HG02973 (cell line): ENCODE measurements around the gene TMEM215.
"Not testable (repeated sequence)": the region's sequence is repeated elsewhere in the genome, so short reads cannot be mapped to it uniquely, and the experiment has no call there.

ENCODE experiments used
- ATAC-seq: cut with Tn5 transposase; IDR thresholded peaks from one replicate; pipeline ENCODE4 v1.9.1; 2021; ENCODE audit warnings: moderate library complexity; ENCODE audit not compliant: unreplicated experiment

TMEM215 gene, protein sequence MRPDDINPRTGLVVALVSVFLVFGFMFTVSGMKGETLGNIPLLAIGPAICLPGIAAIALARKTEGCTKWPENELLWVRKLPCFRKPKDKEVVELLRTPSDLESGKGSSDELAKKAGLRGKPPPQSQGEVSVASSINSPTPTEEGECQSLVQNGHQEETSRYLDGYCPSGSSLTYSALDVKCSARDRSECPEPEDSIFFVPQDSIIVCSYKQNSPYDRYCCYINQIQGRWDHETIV

DNA sequence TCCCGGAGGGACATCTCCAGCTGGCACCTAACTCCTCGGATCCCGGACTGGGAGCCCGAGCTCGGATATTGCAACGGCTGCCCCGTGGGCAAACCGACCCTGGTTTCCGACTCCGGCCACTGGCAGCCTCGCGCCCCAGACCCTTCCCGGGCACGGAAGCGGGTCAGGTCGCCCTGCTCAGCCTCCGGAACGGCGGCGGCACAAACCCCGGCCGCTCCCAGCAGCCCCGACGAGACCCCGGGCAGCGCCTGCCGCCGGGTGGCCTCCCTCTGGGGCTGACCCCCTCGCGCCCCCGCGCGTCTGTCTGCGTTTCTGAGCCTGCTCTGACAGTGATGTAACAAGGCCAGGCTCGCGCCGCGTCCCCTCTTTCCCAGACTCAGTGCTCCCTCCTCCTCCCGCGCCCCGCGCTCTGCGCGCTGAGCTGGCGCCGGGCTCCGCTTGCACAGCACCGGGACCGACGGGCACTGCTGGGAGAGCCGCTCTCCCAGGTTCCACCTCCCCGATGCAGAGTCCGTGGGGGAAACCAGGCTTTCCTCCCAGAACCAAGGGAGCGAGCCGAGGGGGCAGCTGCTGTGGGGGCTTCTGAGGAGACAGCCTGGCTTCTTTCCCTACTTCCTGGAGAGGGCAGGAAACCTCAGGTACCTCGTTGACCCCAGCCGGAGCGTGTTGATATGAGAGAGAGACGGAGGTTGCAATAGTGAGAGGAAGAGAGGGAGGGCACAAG lies at the start of gene TMEM215:
Gene TMEM215, plus strand, starts transcription at position 373 of the 724 bp plus-strand sequence. CDS start 644 bp downstream, outside the sequence.
- ATAC-seq: no peak

DNA sequence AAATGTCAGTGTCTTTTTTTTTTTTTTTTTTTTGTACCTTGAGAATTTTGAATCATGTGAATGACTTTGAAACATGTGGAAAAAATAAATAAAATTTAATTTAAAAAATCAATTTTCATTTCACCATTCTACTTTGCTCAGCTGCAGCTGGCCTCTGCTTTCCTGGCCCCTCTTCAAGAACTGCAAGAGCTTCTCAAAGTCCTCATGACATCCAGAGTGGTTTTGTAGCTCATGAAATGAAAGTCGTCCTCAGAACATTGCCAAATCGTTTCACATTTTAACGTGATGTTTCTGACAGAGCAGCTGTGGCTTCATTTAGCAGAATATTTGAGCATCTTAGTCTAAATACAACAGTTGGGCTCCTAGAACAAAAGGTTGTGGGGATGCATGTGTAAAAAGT lies 47.9 kb upstream of the TMEM215 start:
- ATAC-seq: no peak

DNA sequence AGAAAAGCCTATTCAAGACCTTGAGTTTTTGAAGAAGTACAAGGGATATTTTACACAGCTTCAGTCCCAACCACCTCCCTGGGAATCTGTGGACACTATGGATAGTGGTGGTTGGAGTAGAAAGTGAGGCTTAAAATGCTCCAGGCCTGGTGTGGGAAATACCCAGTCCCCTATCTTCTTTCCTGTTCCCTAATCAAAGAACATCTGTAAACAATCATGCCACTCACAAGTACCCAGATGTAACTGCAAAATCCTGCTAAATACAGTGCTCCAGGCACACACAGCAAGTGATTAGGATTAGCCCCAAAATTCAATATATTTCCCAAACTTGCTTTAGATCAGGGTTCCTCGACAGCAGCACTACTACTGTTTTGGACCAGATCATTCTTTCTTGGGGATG lies 46.0 kb upstream of the TMEM215 start:
- ATAC-seq: no peak

DNA sequence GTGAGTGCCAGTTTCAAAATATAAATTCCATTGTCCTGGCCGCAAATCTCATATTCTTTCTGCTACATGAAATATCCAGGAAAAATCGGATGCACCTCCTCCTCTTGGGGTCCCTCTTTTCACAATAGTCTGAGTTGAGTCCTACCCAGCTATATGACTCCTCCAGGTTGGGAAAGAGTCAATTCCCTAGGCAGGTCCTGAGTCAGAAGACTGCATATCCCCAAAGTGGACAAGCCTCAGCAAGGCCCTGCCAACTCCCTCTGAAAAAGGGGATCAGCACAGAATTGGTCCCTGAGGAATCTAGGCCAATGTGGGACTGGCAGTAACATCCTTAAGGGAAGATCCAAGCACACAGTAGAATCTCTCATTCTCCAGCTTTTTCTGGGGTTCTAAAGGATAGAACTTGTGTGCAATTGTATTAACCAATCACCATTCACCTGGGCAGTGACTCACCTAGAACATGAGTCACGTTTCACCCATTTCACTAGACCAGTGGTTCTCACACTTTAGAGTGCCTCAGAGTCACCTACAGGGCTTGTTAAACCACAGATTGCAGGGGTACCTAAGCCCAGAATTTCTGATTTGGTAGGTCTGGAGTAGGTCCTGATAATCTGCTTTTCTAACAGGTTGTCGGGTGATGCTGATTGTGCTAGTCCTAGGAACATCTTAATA lies 44.7 kb upstream of the TMEM215 start:
- no peak for ATAC-seq

DNA sequence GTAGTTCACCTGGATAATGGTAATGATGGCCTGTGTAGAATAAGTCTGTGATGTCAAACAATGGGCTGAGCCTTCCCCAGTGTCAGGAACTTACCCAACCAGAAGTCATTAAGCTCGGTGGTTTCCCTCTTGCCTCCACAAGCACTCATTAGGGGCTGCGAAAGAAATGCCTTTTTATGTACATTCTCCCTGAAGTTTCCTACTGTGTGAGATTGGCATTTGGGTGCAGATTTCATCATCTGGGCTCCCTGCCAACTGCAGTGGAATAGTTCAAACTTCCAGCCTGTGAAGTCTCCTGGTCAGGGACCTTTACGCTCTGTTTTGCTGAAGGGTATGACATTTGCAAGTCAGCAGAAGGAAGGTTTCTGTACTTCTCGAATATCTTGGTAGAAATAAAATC lies 41.6 kb upstream of the TMEM215 start:
- no peak for ATAC-seq

DNA sequence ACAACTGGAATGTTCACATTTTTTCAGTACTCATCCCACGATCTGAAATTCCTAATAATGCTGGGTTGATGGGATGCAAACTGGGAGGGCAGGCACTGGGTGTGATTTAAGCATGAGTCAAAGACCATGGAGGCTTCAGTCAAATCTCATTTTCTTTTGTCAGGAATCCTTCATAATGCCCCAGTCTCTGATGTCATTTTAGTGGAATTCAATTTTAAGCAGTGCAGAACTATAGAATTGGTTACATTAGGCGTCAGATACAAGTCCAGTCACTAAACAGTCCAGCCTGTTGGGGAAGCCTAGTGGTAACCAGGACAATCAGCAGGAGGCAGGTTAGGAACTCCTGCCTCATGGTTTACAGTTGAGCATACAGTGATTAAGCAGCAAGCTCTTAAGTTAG lies 41.0 kb upstream of the TMEM215 start:
- ATAC-seq: no peak

DNA sequence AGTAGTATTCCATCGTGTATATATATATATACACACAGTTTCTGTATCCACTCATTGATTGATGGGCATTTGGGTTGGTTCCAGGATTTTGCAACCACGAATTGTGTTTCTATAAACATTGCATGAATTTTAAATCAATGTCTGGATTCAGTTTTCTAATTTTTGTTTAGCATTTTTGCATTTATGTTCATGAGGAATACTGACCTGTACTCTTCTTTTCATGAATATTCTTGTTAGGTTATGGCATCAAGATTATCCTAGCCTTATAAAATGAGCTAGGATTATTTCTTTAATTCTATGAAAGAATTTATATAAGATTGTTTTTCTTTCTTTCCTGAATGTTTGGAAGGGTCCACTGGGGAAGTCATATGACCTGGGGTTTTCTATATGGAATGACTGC lies 35.3 kb upstream of the TMEM215 start:
- no peak for ATAC-seq

DNA sequence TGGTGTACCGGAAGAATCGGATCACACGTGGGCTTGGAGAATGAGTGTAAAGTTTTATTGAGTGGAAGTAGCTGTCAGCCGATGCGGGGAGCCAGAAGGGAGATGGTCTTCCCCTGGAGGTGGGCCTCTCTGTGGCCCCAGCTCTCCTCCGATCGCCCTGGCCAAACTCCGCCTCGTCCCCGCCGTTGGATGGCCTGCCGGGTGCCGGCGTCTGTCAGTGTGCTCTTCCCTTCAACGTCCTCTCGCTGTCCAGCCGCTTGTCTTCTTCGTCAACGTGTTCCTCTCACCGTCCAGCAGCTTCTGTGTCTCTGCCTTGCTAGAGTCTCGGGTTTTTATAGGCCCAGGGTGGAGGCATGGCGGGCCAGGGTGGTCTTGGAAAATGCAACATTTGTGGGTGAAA lies 27.6 kb upstream of the TMEM215 start:
- no peak for ATAC-seq

DNA sequence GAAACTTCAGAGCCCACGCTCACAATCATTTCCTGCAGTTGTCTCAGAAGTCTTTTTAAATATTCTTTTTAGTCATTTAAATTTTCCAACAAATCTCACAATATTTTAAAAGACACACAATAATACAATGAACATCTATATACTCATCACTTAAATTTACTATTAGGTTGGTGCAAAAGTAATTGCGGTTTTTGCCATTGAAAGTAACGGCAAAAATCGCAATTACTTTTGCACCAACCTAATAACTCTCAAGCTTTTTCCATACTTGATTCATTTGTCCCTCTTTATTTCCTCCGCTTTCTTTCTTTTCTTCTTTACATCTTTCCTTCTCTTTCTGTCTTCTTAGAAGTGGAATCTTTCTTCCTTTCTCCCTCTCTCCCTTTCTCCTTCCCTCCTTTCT lies 19.2 kb upstream of the TMEM215 start:
- no peak for ATAC-seq

DNA sequence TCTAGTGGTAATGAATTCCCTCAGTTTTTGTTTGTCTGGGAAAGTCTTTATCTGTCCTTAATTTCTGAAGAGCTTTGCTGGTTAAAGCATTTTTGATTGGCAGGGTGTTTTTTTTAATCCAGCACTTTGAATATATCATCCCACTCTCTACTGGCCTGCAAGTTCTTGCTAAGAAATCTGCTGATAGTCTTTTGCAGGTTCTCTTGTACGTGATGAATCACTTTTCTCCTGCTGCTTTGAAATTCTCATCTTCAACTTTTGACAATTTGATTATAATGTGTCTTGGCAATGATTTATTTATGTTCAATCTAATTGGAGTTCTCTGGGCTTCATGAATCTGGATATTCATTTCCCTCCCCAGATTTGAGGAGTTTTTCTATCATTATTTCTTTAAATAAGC lies 8.1 kb upstream of the TMEM215 start:
- ATAC-seq: no peak

DNA sequence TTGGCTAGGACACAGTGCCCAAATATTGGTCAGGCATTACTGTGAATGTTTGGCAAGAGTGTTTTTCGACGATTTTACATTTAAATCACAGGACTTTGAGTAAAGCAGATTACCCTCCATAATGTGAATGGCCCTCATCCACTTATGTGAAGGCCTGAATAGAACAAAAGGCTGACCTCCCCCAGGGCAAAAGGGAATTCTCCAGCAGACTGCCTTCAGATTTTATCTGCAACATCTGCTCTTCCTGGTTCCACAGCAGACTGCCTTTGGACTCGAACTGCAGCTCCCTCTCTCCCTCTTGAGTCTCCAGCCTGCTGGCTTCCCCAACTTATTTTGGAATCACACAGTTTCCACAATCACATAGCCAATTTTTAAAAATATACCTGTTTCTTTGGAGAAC lies 7.1 kb upstream of the TMEM215 start:
- ATAC-seq: no peak

DNA sequence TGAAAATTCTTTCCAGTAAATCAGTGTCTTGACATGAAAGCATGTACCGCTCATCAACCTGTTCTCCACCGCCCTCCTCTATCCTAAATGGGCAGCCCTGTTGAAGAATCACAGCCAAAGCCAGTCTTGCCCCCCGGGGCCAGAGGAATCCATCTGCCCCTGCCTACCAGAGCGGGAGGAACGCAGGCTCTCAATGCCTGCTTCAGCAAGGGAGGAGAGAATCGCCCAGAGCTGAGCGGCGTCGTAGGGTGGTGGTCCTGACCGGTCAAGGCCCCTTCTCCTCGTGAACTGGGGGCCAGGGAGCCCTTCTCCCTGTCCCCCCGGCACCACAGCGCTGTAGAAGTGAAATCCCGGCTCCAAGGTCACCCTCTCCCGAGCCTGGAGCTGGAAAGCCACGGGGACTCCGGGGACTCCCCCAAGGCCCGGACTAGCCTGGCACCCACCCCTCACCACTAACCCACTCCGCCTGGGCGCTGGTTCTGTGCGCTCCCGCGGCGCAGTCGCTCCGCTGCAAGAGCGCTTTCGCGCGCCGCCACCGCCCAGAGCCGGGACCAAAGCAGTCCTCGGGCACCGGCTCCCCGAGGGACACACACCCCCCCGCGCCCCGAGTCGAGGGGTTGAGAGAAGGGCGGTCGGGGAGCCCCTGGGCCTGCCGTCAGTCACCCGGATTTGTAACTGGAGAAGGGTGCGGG lies 718 bp upstream of the TMEM215 start:
- ATAC-seq: no peak

DNA sequence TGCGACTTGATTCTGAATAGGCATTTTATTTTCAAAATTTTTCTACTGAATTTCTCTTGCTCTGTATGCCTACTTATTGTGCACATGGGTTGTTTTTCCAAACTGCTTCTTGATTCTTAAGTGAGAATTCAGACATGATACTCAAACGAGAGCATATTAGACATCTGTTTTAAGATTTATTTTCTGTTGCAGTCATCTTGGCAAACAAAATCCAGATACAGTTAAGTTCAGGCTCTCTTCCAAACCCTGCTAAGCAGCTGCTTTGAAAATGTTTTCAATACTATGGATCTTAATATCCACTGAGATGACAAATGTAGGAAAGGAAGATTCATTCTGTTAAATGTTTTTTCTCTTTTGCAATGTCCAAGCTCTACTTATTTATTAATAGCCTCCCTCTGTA lies 4.5 kb downstream of the TMEM215 start:
- no peak for ATAC-seq

DNA sequence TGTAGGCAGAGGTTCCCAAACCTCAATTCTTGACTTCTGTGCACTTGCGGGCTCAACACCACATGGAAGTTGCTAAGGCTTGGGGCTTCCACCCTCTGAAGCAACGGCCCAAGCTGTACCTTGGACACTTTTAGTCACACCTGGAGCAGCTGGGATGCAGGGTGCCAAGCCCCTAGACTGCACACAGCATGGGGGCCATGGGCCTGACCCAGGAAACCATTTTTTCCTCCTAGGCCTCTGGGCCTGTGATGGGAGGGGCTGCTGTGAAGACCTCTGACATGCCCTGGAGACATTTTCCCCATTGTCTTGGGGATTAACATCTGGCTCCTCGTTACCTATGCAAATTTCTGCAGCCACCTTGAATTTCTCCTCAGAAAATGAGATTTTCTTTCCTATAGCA lies 12.7 kb downstream of the TMEM215 start:
- ATAC-seq: not testable (repeated sequence)

DNA sequence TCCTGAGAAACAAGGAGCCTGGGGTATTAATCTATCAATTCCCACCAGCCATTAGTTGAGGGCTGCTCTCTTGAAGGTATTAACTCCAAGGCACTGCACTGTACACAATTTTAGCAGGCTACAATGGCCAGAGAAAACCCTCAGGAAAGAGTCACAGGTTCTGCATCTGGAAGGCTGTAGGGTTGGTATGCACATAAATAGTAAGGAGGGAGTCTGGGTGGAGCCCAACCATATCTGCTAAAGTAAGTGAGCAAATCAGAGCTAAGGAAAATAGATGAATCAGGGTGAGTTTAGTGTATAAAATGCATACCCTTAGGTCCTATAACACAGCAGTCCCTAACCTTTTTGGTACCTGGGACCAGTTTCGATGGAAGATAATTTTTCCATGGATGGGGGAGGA lies 18.2 kb downstream of the TMEM215 start:
- ATAC-seq: no peak

DNA sequence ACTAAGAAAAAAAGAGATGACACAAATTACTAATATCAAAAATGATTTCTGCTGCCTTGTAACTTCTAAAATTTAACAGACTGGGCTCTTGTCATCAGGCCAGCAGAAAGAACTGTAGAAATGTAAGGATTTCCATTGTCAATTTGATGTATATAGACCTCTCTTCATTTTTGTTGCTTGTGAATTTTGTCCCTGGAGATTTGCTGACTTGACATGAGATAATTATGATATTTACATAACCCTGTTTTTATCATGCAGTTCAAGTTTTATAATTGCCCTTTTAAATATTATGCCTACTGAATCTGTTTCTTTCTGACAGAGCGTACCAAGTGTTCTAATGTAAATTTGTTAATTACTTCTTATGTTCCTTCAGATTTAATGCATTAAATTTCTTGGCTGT lies 23.9 kb downstream of the TMEM215 start:
- no peak for ATAC-seq

DNA sequence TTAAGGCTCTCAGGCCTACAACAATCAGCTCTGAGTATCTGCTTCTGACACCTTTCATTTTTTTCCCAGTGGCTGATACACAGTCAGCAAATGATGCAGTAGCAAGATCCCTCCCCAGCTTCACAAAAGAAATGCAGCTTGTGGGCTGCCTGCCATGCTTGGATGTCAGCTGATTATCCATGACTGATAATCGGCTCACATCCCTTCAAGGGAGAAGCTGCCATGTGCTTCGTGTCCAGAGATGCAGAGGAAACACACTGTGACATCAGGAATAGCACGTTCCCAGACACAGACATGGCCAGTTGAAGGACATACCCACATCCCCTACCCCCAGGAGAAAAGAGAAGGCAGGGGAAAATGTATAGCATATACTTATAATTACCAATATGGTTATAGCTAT lies 27.9 kb downstream of the TMEM215 start:
- ATAC-seq: no peak

DNA sequence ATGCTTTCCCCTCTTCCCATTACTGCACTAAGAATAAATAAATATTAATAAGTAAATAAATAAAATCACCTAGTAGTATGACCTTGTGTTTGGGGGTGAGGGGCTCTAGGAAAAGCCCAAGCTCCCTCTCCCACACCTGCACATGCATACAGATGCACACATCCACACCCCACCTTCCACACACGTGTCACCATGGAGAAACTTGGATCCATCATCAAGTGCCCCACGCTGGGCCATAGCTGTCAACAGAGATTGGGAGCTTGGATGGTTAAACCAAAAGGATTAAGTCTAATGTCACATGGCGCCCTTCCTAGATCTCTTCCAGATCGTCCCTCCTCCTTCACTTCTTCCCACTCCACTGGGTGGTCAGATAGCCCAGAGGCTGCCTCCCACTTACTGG lies 37.0 kb downstream of the TMEM215 start:
- ATAC-seq: no peak

DNA sequence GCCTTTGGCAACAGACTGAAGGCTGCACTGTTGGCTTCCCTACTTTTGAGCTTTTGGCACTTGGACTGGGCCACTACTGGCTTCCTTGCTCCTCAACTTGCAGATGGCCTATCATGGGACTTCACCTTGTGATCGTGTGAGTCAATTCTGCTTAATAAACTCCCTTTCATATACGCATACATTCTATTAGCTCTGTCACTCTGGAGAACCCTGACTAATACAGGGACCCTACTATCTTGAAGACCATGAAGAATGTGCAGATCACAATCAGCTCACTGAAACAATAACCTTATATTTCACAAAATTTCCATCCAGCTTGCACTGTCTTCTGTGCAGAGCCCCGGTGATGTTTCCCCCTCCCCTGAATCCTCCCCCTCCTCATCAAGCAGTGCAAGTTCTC lies 39.8 kb downstream of the TMEM215 start:
- no peak for ATAC-seq

DNA sequence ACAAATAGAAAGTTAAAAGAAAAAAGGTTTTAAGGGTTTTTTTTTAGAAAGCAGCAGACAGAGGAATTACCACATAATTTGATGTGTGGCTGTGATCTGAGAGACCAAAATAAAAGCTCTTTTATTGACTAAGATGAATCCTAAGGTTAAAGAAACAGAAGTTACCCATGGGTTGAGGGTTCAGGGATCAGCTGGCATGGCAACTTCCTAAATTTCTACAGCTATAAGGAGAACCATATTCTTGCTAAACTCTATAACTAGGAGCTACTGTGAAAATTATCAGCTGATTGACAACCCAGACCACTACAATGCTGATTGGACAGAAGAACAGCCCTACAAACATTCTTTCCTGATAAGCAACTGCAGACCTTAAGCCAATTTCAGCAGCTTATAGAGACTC lies 40.2 kb downstream of the TMEM215 start:
- ATAC-seq: no peak

DNA sequence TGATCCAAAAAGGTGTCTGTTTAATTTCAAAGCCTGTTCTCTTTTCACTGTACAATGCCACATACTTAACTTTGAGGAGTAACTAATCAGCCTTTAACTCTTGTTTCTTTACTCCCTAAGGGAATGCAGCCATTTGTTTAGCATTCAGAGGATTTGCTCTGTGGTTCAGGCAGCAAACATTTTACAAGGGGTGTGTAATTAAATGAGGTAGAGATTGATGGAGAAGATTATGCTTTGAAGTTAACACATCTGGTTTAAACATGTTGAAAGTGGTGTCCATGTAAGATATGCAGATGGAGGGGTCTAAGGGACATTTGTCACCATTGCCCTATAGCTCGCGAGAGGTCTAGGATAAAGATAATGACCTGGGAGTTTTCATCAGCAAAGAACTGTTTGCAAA lies 41.9 kb downstream of the TMEM215 start:
- ATAC-seq: no peak

DNA sequence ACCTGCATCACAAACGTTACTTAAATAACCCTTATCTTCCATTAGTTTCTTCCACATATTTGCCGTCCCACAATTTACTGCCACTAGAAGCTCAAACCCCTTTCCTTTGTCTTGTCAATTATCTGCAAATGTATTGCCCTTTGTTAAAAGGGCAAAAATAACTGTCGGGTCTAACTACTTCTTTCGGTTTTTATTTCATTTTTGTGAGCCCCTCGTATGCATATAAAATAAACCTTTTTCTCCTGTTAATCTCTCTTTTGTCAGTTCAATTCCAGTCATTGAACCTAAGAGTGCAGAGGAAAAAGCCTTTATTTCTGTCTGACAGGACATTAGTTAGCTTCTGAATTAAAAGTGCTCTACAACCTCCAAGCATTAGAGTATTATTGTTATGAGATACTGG lies 45.5 kb downstream of the TMEM215 start:
- ATAC-seq: no peak
